NB4 (cell line): Measurements from ENCODE around the gene HSD11B1L.
A peak's percentile ranks its signal among the peaks of the same experiment; 100 is the strongest.

ENCODE experiments used
- DNase-seq: peaks from one replicate; pipeline ENCODE4 v3.0.0; 2010; ENCODE audit warnings: low read depth
- H3K4me3 ChIP-seq: one replicate; pipeline ENCODE4 v1.5.1; 2011; ENCODE audit warnings: mild to moderate bottlenecking, low read depth, low read length, moderate library complexity
- CTCF ChIP-seq: IDR thresholded peaks from one replicate; pipeline ENCODE4 v1.5.1; 2012; ENCODE audit warnings: low read depth, low read length
- MAX ChIP-seq: IDR thresholded peaks from 2 replicates; pipeline ENCODE4 v1.6.1; 2011; ENCODE audit warnings: low read depth, low read length
- MYC ChIP-seq: IDR thresholded peaks from 2 replicates; pipeline ENCODE4 v1.6.1; 2011; ENCODE audit warnings: low read depth, low read length
- POLR2A ChIP-seq: IDR thresholded peaks from 2 replicates; pipeline ENCODE4 v1.6.1; 2011; ENCODE audit warnings: mild to moderate bottlenecking; ENCODE audit not compliant: insufficient read length; ENCODE audit errors: extremely low read depth

HSD11B1L gene

DNA sequence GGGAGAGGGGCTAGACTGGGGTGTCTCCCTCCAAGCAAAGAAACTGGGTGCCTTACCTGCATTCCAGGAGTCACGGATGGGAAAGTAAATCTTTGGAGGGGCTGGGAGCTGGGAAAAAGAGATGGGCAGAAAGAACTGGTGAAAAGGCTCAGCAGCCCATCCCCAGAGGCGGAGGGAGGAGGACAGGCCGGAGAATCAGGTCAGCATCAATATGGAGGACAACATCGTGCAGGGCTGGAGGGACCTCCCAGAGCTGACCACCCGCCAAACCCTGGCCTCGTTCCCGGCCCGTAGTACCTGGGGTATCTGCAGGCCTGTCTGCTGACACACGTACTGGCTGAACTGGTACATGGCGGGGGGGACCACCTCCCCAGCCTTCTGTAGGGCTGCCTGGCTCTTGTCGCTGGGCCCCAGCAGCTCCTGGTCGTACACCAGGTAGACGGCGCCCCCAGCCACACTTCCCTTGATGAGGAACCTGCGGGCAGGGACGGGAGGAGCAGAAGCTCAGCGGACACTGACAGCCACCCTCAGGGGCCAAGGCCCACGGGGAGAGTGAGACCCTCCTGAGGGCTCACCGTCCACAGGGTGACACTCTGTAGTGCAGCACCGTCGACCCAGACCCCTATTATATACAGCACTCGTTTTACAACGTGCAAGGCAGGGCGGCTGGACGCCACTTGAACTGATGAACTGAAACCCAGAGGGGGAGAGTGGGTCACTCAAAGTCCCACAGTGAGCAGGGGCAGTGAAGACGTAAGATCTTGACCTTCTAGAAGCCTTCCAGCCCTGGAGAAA, 1.3 kb upstream of the HSD11B1L start:
- DNase-seq, result peak; percentile 21
- H3K4me3 ChIP-seq, result peak overlapping the region; percentile 86

DNA sequence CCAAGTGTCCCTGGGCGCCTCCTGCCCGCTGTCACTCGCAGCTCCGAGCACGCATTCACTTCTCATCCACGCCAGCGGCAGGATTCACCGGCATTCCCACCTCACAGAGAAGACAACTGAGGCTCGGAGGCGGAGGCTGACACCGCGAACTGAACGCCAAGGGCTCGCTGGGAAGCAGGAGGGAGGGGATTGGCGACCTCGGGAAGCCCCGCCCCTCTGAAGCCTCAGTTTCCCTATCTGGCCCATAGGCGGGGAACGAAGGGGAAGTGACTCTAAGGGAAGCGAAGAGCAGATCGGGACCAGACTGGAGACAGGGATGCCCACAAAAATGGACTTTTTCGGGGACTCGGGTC, 767 bp upstream of the HSD11B1L start:
- DNase-seq, result no peak
- H3K4me3 ChIP-seq, result peak overlapping the region; percentile 86
- TF ChIP-seq MAX, result no peak
- TF ChIP-seq CTCF, result no peak
- no peak for TF ChIP-seq POLR2A
- TF ChIP-seq MYC, result no peak

More for the DNA sequence above, 1.3 kb upstream of the HSD11B1L start:
- no peak for TF ChIP-seq MAX
- TF ChIP-seq MYC, result peak; percentile 39

DNA sequence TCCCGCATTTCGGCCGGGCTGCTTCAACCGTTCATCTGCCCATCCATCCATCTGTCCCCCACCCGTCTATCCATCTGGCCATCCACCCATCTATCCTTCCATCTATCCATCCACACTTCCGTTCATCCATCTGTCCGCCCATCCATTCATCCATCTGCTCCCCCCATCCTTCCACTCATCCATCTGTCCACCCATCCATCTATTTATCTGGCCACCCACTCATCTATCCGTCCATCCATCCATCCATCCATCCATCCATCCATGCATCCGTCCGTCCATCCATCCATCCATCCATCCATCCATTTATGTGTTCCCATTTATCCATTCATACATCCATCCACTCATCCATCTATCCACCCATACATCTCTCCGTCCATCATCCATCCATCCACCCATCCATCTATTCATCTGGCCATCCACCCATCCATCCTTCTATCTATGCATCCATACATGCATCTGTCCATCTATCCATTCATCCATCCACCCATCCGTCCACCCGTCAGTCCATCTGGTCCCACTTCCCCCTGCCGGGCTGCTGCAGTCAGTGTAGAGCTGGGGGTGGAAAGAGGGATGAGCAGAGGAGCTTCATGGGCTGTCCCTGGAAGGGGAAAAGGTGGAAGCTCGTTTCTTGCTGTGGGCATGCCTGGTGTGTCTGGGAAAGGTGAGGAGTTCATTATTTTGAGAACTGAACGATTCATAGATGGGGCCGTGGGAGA, 722 bp downstream of the HSD11B1L start:
- DNase-seq, result no peak
- TF ChIP-seq POLR2A (no peak), MYC (no peak), CTCF (no peak), MAX (no peak)
- H3K4me3 ChIP-seq, result no peak overlapping the region

- H3K4me3 ChIP-seq, result no peak overlapping the region
- TF ChIP-seq POLR2A (no peak), MAX (no peak), CTCF (no peak), MYC (no peak)
- DNase-seq, result no peak
Observed at GRCh38 chr19:5682107-5682482, 1.3 kb downstream of the HSD11B1L start.

DNA sequence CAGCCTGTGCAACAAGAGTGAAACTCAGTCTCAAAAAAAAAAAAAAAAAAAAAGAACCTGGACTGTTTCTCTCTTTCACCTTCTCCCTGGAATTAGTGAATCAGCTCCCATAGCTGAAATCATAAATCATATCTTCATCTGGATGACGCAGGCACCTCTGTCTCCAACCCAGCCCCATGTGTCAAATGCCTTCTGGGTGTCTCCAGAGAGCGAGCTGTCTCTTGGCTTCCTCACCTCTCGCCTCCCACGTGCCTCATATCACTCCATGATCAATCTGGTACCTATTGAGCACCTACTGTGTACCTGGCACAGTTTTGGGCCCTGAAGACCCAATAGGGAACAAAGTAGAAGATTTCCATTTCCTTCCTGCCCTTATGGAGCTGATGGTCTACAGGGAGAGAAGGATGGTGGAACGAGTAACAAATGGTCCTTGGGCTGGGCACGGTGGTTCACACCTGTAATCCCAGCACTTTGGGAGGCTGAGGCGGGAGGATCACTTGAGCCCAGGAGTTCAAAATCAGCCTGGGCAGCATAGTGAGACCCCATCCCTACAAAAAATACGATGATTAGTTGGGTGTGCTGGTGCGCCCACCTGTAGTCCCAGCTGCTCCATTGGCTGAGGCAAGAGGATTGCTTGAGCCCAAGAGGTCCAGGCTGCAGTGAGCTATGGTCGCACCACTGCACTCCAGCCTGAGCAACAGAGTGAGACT, 2.5 kb downstream of the HSD11B1L start:
- H3K4me3 ChIP-seq, result no peak overlapping the region
- no peak for DNase-seq
- TF ChIP-seq MYC, result no peak
- no peak for TF ChIP-seq CTCF
- TF ChIP-seq POLR2A, result no peak
- no peak for TF ChIP-seq MAX
